ENCODE data around the gene ETV7.
A peak's percentile ranks its signal among the peaks of the same experiment; 100 is the strongest.

Gene ETV7

DNA sequence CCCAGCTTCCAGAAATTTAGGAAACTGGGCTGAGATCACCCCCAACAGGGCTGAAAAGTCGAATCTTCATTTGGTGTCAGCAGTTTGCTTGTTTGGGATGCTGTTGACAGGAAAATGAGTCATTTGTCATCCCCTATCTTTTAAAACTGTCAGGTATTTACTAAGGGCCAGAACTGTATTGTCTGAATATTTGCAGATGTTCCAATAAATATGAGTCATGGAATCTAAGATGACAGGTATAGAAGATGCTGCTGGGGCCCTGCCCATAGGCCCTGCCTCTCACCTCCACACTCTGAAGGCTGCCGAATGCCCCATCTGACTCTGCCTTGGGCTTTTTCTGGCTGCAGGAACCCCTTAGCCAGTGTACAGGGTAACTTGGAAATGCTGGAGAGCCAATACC is 3.9 kb downstream of the ETV7 start:
- peak in 1 of 2 donors; percentile 8 for DNase-seq (ENCODE audit: low read depth in 2 of 2)

DNA sequence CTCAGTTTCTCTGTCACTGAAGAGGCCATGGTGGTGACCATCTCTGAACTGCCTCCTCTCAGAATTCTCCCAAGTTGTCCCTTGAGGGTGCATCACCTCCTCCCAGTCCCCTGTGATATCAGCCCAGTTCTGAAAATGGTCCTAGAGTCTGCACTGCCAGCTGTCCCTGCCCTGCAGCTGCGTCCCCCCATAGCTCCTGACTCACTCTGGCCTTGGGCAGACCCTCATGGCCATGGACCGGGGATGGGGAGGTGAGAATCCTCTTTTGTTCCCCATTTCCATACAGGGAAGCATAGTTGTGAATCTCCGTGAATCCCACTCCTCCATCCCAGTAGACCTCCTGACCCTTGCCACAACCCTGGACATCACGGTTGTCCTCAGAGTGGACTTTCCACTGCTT is 4.5 kb downstream of the ETV7 start:
- DNase-seq (ENCODE audit: low read depth in 2 of 2): no peak

DNA sequence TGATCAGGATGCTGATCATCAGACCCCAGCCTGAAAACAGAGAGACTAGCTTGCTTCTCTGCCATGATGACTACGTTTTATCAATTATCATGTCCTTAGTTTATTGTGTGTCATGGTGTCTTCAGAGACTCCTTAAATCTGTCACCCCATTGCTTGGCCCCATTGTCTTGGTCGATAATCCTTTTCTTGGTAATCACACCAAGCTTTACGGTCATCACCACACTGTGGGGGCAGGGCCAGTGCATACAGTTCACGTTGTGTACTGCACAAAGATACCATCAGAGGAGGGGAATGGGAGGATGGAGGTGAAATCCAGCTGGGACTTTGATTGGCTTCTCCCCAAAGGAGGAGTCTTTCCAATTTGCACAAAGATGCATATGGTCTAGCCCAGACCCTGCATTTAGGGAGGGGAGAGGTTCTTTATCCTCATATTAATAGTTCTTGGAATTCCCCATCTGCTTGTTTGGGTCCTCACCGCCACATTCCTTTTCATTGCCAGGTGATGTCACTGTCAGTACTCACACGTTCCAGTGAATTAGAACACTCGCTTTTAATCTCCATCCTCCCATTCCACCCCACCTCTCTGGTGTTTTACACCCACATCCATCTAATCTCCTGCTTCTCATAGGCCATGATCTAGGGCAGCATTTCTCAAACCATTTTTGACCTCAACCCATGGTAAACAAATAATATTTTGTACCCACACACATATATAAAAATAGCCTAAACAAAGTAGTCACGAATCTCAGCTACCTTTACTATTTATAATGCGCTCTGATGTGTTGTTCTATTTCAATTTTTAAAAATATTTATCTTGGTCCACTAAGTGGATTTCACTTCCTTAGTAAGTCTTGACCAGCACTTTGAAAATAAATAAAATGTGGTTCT is 5.7 kb downstream of the ETV7 start:
- DNase-seq (ENCODE audit: low read depth in 2 of 2): no peak

DNA sequence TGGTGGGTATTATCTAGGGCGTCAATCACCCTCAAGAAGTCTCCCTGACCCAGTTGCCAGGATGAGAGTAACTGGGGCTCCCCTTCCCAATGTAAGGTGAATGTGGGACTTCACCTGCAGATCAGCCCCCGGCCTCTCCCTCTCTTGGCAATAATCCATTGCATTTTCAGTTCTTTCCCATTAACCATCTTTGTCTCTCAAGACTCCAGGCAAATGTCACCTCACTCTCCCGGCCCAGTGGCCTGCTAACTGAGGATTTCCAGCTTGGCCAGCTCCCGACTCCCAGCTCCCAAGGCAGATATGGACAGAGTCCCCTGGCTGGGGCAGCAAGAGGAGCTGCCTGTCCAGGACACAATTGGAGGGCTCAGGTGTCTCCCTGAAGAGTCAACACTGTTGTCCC is 7.3 kb downstream of the ETV7 start:
- DNase-seq (ENCODE audit: low read depth in 2 of 2): no peak

DNA sequence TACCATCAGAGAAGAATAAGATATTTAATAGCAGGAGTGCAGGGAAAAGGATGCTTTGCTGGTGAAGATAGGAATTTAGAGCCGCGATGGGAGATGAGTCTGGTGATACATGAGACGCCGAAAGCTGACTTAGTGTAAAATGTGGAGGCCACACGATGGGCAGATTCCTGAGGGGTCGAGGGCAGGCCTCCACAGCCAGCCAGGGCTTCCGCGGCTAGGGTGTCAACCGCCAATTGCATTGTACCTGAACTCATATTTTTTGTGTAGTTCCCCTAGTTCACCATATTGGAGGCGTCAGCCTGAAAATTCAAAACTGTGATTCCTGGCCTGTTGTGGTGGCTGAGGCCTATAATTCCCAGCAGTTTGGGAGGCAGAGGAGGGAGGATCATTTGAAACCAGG is 8.5 kb downstream of the ETV7 start:
- no peak for DNase-seq (ENCODE audit: low read depth in 2 of 2)

DNA sequence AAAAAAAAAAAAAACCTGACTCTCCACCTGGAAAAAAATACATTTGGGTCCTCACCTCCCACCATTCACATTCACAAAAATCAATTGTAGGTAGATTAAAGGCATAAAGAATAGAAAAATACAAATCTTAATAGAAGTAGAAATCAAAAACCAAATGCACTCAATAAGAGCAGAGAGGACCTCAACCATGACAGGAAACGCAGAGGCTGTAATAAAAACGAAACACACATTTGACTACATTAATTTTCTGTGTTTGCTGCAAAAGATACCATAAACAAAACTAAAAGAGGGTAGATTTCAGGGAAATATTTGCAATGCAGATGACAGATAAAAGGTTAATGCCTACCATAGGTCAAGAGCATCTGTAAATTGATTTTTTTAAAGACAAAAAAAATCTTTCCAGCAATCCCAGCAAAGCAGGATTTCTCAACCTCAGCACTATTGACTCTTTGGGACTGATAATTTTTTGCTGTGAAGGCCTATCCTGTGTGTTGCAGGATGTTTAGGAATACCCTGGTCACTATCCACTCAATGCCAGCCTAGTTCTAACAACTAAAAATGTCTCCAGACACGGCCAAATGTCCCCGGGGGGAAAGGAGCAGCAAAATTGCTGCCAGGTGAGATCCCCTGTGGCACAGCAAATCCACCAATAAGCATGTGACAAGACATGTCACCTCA is 9.1 kb downstream of the ETV7 start:
- DNase-seq (ENCODE audit: low read depth in 2 of 2): no peak

DNA sequence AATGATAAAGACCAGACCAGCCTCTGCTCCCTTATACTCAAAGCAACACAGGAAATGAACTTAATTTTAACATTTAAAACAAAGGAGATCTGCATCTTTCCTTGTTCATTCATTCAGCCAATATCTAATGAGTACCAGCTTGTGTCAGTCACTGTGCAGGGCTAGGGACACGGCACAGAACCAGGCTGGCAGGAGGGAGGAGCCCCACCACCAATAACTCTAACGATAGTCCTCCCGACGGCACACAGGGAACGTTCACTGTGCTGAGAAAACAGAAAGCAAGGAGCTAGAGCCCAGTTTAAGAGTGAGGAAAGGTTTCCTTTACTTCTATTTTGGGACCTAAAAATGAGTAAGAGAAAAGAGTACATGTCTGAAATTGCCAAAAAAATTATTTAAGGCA is 9.9 kb downstream of the ETV7 start:
- DNase-seq (ENCODE audit: low read depth in 2 of 2): no peak

DNA sequence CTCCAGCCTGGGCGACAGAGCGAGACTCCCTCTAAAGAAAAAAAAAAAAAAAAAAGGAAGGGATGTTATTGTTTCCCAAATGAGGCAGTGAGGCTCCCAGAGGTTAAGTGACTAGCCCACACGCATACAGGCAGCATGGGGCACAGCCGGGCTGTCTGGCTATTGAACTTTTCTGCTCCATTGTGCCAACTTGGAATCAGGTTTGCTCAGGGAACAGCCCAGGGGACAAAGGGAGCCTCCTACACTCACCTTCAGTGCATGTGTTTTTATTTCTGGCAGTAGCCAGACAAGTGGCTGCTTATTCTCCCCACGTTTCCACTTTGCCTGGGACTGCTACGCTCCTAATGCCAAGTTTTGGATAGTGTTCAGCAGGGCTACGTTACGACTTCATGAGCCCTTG is 10.7 kb downstream of the ETV7 start:
- no peak for DNase-seq (ENCODE audit: low read depth in 2 of 2)

DNA sequence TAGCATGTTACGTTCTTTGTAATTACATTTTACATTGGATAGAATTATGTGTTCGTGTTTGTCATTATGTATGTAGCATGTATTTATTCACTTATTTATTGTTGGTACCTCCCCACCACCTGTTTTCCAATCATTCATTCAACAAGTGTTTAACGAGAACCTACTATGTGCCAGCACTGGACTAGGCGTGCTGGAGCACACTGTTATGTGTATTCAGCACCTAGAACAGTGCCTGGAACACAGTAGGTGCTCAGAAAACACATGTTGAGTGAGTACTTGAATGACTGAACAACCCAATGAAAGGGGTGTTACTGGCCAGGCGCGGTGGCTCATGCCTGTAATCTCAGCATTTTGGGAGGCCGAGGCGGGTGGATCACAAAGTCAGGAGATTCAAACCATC is 11.3 kb downstream of the ETV7 start:
- no peak for DNase-seq (ENCODE audit: low read depth in 2 of 2)

DNA sequence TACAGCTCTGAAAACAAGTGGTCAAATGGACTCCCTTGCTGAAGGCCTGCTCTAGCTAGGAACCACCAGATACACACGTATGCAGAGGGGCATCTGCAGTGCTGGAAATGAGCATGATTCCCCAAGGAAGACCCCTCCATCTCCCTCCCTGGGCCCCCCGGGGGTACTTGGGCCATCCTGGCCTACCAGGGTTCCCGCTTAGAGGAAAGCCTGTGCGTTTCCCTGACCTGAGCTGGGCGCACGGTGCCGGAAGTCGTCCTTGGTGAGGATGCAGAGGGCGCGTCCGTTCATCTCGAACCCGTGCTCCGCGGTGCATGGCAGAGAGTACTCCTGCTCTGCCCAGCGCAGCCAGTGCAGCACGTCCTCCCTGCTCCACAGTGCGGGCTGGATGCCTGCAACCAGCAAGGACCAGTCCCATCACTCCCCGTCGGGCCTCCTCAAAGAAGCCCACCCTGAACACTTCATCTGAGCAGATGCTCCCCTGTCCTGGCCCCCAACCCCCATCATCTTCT is 11.8 kb downstream of the ETV7 start:
- no peak for DNase-seq (ENCODE audit: low read depth in 2 of 2)

DNA sequence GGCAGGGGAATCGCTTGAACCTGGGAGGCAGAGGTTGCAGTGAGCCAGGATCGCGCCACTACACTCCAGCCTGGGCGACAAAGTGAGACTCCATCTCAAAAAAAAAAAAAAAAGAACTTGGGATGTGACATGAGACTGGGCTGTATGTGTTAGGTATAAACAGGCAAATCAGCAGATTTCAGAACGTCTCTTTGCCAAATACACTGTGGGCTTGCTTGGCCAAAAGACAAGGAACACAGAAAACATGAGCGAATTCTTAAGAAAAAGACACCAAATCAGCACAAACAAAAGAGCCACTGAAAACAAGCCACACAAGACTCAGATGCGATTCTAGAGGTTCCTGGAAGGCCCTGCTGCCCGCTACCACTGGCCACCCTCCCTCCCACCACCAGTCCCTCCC is 12.5 kb downstream of the ETV7 start:
- no peak for DNase-seq (ENCODE audit: low read depth in 2 of 2)

DNA sequence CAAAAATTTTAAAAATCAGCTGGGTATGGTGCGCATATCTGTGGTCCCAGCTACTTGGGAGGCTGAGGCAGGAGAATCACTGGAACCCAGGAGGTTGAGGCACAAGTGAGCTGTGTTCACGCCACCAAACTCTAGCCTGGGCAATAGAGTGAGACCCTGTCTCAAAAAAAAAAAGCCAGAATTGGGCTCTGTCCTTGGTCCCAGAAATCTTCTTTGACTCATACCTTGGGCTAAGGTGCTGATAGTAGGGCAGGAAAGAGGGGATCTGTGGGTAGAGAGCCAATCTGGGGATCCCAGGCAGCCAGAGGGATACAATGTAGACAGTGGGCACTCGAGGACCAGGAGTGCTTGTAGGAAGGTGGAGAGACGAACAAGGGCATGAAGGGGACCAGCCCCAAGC is 13.3 kb downstream of the ETV7 start:
- no peak for DNase-seq (ENCODE audit: low read depth in 2 of 2)

DNA sequence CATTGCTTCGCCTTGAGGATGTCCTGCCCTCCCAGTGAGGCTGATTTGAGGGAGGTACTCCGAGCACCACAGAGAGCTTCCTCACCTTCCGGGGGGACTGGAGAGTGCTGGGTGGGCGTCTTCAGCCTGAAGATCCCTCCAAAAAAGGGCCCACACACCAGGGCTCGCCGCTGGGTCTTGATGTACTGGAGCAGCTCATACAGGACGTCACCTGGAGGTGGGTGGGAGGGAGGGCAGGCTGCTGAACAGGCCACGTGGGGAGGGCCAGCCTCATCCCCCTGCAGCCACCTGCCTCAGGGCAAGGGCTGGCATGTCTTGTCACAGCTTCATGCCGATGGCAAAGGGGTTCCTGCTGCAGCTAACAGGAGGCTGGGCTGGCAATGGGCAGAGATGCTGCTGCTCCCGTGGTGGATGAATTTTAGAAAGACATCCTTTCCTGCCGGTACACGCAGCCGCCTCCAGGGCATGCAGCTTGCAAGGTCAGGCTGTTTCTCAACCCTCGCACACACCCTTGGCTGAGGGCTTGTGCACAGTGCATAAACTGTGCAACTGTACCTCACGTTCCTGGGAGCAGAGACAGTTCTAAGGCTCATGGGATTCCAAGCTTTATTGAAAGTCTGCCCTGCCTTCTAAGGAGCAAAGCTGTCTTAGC is 14.0 kb downstream of the ETV7 start:
- no peak for DNase-seq (ENCODE audit: low read depth in 2 of 2)

DNA sequence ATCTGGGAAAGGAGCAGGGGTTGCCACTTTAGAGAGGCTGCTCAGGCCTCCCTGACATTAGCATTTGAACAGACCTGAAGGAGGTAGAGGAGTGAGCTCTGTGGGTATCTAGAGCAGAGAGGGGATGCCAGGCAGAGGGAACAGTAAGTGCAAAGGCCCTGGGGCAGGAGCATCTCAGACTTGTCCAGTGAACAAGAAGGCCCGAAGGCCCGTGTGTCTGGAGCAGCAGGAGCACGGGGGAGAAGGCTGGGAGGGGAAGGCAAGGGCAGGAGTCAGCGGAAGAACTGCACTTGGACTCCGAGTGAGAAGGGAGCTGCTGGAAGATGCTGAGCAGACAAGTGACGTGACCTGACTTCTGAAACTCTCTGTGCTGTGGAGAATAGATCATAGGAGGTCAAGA is 15.4 kb downstream of the ETV7 start:
- DNase-seq (ENCODE audit: low read depth in 2 of 2): no peak

DNA sequence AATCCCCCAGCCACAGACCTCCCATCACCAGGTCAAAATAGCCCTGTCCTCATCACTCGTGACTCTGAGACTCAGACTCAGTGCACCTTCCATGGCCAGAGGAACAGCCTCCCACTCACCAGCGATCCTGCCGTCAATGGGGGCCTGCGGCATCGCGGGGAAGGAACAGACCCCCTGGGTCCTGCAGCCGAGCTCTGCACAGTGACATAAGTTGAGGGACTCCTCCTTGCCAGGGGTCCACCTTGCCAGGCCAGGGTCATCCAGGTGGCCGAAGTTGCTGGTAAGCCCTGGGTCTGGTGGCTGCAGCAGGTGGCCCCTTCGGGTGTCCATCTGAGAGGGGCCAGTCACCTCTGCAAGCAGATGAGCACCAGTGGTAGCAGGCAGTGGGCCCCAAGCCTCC is 16.3 kb downstream of the ETV7 start:
- DNase-seq (ENCODE audit: low read depth in 2 of 2): no peak

DNA sequence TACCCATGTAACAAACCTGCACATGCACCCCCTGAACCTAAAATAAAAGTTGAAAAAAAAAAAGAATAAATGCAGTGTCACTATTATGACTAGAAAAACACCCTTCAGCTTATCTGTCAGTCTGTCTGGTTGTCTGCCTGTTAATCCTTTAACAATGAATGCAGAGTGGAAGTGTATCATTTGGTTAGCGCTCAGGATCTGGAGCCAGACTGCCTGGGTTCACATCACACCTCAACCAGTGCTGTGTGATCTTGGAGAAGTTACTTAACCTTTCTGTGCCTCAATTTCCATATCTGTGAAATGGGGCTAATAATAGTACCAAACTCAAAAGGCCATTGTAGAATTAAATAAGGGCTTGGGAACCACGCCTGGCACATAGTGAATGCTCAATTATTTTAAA is 16.8 kb downstream of the ETV7 start:
- DNase-seq (ENCODE audit: low read depth in 2 of 2): no peak

DNA sequence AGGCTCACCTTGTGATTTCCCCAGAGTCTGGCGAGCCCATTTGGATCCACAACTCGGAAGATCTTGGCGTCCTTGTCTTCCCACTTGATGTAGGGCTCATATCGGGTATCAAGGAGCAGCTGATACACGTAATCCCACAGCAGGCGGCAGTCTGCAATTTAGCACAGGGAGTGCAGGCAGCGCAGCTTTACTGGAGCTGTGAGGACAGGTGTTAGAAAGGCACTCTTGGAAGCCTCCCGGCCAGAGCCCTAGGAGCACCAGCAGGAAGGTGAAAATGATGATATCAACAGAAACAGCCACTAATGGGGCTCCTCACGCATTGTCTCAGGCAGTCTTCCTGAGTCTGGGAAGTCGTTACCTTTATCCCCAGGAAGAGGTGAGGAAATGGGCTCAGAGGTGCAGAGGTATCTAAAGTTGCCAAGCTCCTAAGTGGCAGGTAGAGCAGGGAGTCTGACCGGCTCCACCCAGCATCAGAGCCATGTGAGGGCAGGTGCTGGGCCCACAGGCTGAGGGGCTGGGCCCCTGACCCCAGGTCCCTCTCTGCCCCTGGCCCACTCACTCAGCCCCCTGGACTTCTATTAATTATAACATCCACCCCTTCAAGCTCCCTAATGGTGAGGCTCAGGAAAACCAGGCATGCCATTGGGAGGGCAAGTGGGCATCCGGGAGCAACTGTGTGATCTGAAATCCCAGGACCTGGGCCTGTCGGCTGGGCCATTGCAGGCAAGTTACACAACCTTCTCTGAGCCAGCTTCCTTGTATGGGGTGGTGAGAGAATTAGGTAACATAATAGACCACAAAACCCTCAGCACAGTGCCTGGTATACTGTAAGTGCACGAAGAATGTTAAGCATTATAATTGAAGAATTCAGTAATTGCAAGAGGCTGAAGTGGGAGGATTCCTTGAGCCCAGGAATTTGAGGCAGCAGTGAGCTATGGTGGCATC is 18.3 kb downstream of the ETV7 start:
- no peak for DNase-seq (ENCODE audit: low read depth in 2 of 2)

DNA sequence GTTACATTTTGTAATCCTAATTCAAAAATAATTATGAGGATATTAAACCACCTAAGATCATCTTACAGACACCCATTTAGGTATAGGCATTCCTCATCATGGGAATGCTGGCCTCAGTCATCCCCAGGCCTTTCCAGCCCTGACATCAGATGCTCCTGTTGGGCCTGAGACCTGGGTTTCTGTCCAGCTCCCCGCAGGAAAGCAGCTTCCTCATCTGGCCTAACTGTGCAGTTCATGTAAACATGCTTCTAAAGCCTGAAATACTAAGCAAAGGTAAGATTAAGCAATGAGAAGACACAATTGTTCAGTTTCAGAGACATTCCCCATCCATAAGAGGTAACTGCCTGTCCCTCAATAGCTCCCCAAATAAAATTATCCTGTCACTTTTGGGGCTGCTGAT is 19.0 kb downstream of the ETV7 start:
- no peak for DNase-seq (ENCODE audit: low read depth in 2 of 2)

DNA sequence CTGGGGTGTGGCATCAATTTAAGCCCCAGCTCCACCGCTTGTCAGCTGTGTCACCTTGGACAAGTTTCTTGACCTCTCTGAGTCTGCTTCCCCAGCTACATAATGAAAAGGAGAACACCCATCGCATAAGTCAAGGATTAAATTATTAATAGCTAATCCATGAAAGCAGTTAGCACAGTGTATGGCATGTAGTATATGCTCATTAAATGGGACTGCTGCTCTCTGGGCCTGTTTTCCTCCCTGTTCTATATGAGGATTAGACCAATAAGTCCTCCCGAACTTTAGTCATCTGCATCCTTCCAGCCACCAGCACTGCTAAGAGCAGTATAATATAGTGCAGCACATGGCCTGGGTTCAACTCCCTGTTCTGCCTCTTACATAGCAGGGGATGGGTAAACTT is 19.7 kb downstream of the ETV7 start:
- no peak for DNase-seq (ENCODE audit: low read depth in 2 of 2)

DNA sequence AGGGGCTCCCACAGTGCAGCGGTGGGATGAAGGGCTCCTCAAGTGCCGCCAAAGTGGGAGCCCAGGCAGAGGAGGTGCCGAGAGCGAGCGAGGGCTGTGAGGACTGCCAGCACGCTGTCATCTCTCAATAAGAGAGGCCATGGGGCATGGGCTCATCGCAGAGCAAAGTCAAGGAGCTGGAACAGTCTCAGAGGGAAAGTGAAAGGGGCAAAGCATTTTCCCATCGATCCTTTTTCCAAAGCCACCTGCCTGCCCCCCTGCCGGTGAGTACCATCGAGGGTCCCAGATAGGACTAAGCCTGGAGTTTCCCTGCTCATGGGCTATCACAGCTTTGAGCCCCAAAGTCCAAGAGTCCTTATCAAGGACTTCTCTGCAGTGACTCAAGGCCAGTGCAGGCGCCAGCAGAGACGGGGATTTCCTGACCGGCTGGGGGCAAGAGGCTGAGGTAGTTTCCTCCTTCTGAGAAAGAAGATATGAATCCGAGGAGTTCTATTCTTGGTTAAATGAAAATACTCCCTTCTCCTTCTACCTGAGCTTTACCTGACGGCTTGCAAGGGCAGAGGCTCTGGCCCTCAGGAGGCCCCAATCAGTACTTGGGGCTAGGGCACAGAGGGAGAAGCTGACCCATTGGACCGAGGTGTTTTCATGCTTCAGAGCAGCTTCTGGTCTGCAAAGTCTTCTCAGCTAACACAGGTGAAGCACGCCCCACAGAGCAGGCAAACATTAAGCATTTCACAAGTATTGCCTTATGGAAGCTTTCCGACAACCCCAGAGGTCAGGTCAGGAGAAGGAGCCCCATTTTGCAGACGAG is 22.6 kb downstream of the ETV7 start:
- no peak for DNase-seq (ENCODE audit: low read depth in 2 of 2)
